Fibroblast of lung (primary cell): Measurements from ENCODE around the gene ATXN2.

ENCODE experiments used
- CTCF ChIP-seq, 2 donors: IDR thresholded peaks in 1 of 2; conservative IDR thresholded peaks in 1 of 2; 1 replicate in 1 of 2; 2 replicates in 1 of 2; pipeline ENCODE4 v1.5.1; 2011 to 2012; ENCODE audit warnings: low read length in 2 of 2, control low read depth in 1 of 2, inconsistent platforms in 1 of 2, low read depth in 1 of 2, mild to moderate bottlenecking in 1 of 2
- EZH2 ChIP-seq: IDR thresholded peaks from 2 replicates; pipeline ENCODE4 v1.5.1; 2012; ENCODE audit warnings: low read length, control low read depth, mild to moderate bottlenecking; ENCODE audit errors: missing control alignments

DNA sequence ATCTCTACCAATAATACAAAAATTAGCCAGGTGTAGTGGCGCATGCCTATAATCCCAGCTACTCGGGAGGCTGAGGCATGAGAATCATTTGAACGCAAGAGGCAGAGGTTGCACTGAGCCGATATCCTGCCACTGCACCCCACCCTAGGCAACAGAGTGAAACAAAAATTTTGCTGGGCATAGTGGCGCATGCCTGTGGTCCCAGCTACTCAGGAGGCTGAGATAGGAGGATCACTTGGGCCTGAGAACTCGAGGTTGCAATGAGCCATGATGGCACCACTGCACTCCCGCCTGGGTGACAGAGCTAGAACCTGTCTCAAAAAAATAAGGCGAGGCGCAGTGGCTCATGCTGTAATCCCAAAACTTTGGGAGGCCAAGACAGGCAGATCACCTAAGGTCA is 9.5 kb downstream of the ATXN2 start:
- no peak for TF ChIP-seq CTCF (conservative IDR thresholded peaks at IDR 0.05 in 1 of 2, IDR thresholded peaks at IDR 0.05 in 1 of 2; ENCODE audit: low read depth in 1 of 2, low read length in 2 of 2)
- no peak for TF ChIP-seq EZH2
